Measurements from ENCODE around the gene SPATS2L.

SPATS2L gene

GRCh38 chr2:200298816-200299215 lies 7.7 kb upstream of the SPATS2L start:
- TF ChIP-seq REST (IDR thresholded peaks at IDR 0.05; ENCODE audit: low read depth) (no peak), ZBTB7A (IDR thresholded peaks at IDR 0.05; ENCODE audit: low read depth) (no peak), TEAD4 (IDR thresholded peaks at IDR 0.05) (no peak), CREB1 (IDR thresholded peaks at IDR 0.05; ENCODE audit: low read depth) (no peak), USF1 (IDR thresholded peaks at IDR 0.05) (no peak), YY1 (IDR thresholded peaks at IDR 0.05; ENCODE audit: low read depth) (no peak), TCF12 (IDR thresholded peaks at IDR 0.05; ENCODE audit: low read depth) (no peak), TAF1 (IDR thresholded peaks at IDR 0.05; ENCODE audit: low read depth) (no peak), EP300 (IDR thresholded peaks at IDR 0.05; ENCODE audit: borderline replicate concordance) (no peak), CEBPB (IDR thresholded peaks at IDR 0.05) (no peak), MAX (IDR thresholded peaks at IDR 0.05) (no peak), NFIC (IDR thresholded peaks at IDR 0.05) (no peak)

- no peak for TF ChIP-seq TEAD4 (IDR thresholded peaks at IDR 0.05)
- TF ChIP-seq CEBPB (IDR thresholded peaks at IDR 0.05) = no peak
- TF ChIP-seq EGR1 (IDR thresholded peaks at IDR 0.05) = no peak
- no peak for TF ChIP-seq USF1 (IDR thresholded peaks at IDR 0.05)
- TF ChIP-seq EP300 (IDR thresholded peaks at IDR 0.05; ENCODE audit: borderline replicate concordance) = no peak
- no peak for TF ChIP-seq YY1 (IDR thresholded peaks at IDR 0.05; ENCODE audit: low read depth)
- no peak for TF ChIP-seq REST (IDR thresholded peaks at IDR 0.05; ENCODE audit: low read depth)
- no peak for TF ChIP-seq NFIC (IDR thresholded peaks at IDR 0.05)
- TF ChIP-seq TCF12 (IDR thresholded peaks at IDR 0.05; ENCODE audit: low read depth) = no peak
- no peak for TF ChIP-seq ZBTB7A (IDR thresholded peaks at IDR 0.05; ENCODE audit: low read depth)
- TF ChIP-seq CREB1 (IDR thresholded peaks at IDR 0.05; ENCODE audit: low read depth) = no peak
- no peak for TF ChIP-seq TAF1 (IDR thresholded peaks at IDR 0.05; ENCODE audit: low read depth)
- no peak for TF ChIP-seq MAX (IDR thresholded peaks at IDR 0.05)
- no peak for TF ChIP-seq RAD21 (IDR thresholded peaks at IDR 0.05; ENCODE audit: low read depth)
- no peak for TF ChIP-seq FOXM1 (IDR thresholded peaks at IDR 0.05; ENCODE audit: borderline replicate concordance, low read depth)
Measured at GRCh38 chr2:200300065-200300464, 6.4 kb upstream of the SPATS2L start.

GRCh38 chr2:200300638-200301314 lies 5.7 kb upstream of the SPATS2L start:
- TF ChIP-seq TEAD4 (IDR thresholded peaks at IDR 0.05) (no peak), NFIC (IDR thresholded peaks at IDR 0.05) (peak; percentile 54; the same call in 1 of the 2 replicates), TAF1 (IDR thresholded peaks at IDR 0.05; ENCODE audit: low read depth) (no peak), CEBPB (IDR thresholded peaks at IDR 0.05) (no peak)

- TF ChIP-seq TAF1 (IDR thresholded peaks at IDR 0.05; ENCODE audit: low read depth) (no peak), CEBPB (IDR thresholded peaks at IDR 0.05) (no peak), ZBTB7A (IDR thresholded peaks at IDR 0.05; ENCODE audit: low read depth) (no peak), RAD21 (IDR thresholded peaks at IDR 0.05; ENCODE audit: low read depth) (no peak), USF1 (IDR thresholded peaks at IDR 0.05) (no peak)
Measured at GRCh38 chr2:200301953-200302858, 4.3 kb upstream of the SPATS2L start.

Measured in Ishikawa (cell line).